Osteoblast (primary cell): Measurements from ENCODE around the gene SUSD4. TPM values are rescaled to one million over a fixed set of nuclear protein-coding genes. Genes with fewer than 3 reads are reported as not detected.

Experiments
- DNase-seq: peaks from one replicate; pipeline ENCODE4 v3.0.0; 2011; ENCODE audit warnings: low spot score, mixed read lengths; ENCODE audit not compliant: insufficient read length; ENCODE audit errors: missing footprints
- H2AFZ ChIP-seq: 2 replicates; pipeline ENCODE4 v1.6.0; 2011; ENCODE audit warnings: mild to moderate bottlenecking, low read length
- H3K27ac ChIP-seq: 2 replicates; pipeline ENCODE4 v1.5.1; 2011; ENCODE audit warnings: mild to moderate bottlenecking, low read depth, low read length, moderate library complexity
- H3K27me3 ChIP-seq: 2 replicates; pipeline ENCODE4 v1.6.0; 2012; ENCODE audit warnings: mild to moderate bottlenecking, control low read depth, inconsistent platforms, low read length, moderate library complexity; ENCODE audit not compliant: insufficient read depth
- H3K36me3 ChIP-seq: 2 replicates; pipeline ENCODE4 v1.5.1; 2011; ENCODE audit warnings: mild to moderate bottlenecking, low read length, control low read depth, moderate library complexity; ENCODE audit not compliant: insufficient read depth
- H3K4me1 ChIP-seq: 2 replicates; pipeline ENCODE4 v1.5.1; 2011; ENCODE audit warnings: mild to moderate bottlenecking, low read length, control low read depth, moderate library complexity; ENCODE audit not compliant: insufficient read depth
- H3K4me2 ChIP-seq: 2 replicates; pipeline ENCODE4 v1.6.0; 2011; ENCODE audit warnings: mild to moderate bottlenecking, low read length; ENCODE audit not compliant: insufficient read depth
- H3K4me3 ChIP-seq: fragments of 200-600 bp; sonication (generic); 3 replicates; pipeline ENCODE4 v1.5.1; 2012; ENCODE audit warnings: mild to moderate bottlenecking, low read length, inconsistent platforms; ENCODE audit not compliant: insufficient read depth
- H3K79me2 ChIP-seq: 2 replicates; pipeline ENCODE4 v1.6.0; 2012; ENCODE audit warnings: mild to moderate bottlenecking, low read length, control low read depth, inconsistent platforms; ENCODE audit not compliant: insufficient read depth
- H3K9me3 ChIP-seq: 2 replicates; pipeline ENCODE4 v1.5.1; 2011; ENCODE audit warnings: low read depth, low read length, control low read depth
- H4K20me1 ChIP-seq: 2 replicates; pipeline ENCODE4 v1.6.0; 2012; ENCODE audit warnings: mild to moderate bottlenecking, low read length, control low read depth; ENCODE audit not compliant: insufficient read depth
- CTCF ChIP-seq: IDR thresholded peaks from 2 replicates; pipeline ENCODE4 v1.5.1; 2011; ENCODE audit warnings: mild to moderate bottlenecking, low read depth, low read length, moderate library complexity; ENCODE audit errors: extremely low read depth
- total RNA-seq: library from RNA; depleted of rRNA; stranded (reverse); fragments of >200 nt; gene quantifications from 2 replicates; pipeline ENCODE4 v1.2.3, GENCODE V29; 2012

The SUSD4 gene
- total RNA-seq, 1 donor: not detected

GRCh38 chr1:223355699-223356098 is 8.3 kb downstream of the SUSD4 start:
- Histone ChIP-seq H3K4me1 (no peaks in the 10 kb centered on the region), H4K20me1 (no peaks in the 10 kb centered on the region), H3K4me3 (no peak overlapping the region), H3K27ac (no peak overlapping the region), H2AFZ (no peak overlapping the region), H3K79me2 (no peaks in the 10 kb centered on the region), H3K4me2 (no peak overlapping the region), H3K36me3 (no peaks in the 10 kb centered on the region), H3K9me3 (no peaks in the 10 kb centered on the region), H3K27me3 (peaks cover 67% of the 10 kb centered on the region)
- no peak for TF ChIP-seq CTCF
- no peak for DNase-seq

- H3K27ac ChIP-seq: no peak overlapping the region
- no peak for TF ChIP-seq CTCF
- DNase-seq: no peak
- H3K4me2 ChIP-seq: no peak overlapping the region
- no peaks in the 10 kb centered on the region for H3K4me1 ChIP-seq
- H2AFZ ChIP-seq: no peak overlapping the region
- no peaks in the 10 kb centered on the region for H4K20me1 ChIP-seq
- no peaks in the 10 kb centered on the region for H3K9me3 ChIP-seq
- H3K36me3 ChIP-seq: no peaks in the 10 kb centered on the region
- H3K27me3 ChIP-seq: peaks cover 55% of the 10 kb centered on the region
- no peaks in the 10 kb centered on the region for H3K79me2 ChIP-seq
- H3K4me3 ChIP-seq: no peak overlapping the region
Measured at GRCh38 chr1:223353939-223354338, 10.0 kb downstream of the SUSD4 start.

GRCh38 chr1:223352944-223353343 is 11.0 kb downstream of the SUSD4 start:
- no peak overlapping the region for H2AFZ ChIP-seq
- DNase-seq: no peak
- H3K4me1 ChIP-seq: no peaks in the 10 kb centered on the region
- no peaks in the 10 kb centered on the region for H3K9me3 ChIP-seq
- peaks cover 53% of the 10 kb centered on the region for H3K27me3 ChIP-seq
- H3K79me2 ChIP-seq: no peaks in the 10 kb centered on the region
- no peak for TF ChIP-seq CTCF
- no peak overlapping the region for H3K4me3 ChIP-seq
- no peak overlapping the region for H3K4me2 ChIP-seq
- H4K20me1 ChIP-seq: no peaks in the 10 kb centered on the region
- H3K36me3 ChIP-seq: no peaks in the 10 kb centered on the region
- no peak overlapping the region for H3K27ac ChIP-seq

DNA sequence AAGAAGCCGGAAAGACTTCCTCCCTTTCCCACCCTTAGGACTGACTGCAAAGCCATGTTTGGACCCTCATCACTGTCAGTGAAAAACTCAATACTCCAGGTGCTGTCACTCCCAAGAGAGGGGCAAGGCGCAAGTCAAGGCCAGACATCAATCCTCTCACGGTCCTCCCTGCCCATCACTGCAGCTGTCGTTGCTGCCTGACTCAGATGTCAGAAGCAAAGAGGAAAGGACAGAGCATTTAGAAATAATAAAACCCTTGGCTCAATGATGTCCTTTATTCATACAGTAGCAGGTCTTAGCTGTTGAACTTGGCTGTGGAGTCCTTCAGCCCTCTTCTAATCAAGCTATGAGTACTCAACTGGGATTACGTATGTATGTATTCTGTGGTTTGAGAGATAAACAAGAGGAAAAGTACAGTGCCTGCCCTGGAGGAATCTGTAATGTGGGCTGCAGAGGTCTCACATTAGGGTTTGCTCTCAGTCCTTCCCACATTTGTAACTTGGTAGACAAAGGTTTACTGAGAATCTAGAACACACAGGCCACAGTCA is 13.5 kb downstream of the SUSD4 start:
- no peak for TF ChIP-seq CTCF
- Histone ChIP-seq H3K27ac (no peak overlapping the region), H3K4me3 (no peak overlapping the region), H2AFZ (no peak overlapping the region), H3K79me2 (no peaks in the 10 kb centered on the region), H3K27me3 (peaks cover 44% of the 10 kb centered on the region), H3K4me1 (no peaks in the 10 kb centered on the region), H4K20me1 (no peaks in the 10 kb centered on the region), H3K36me3 (no peaks in the 10 kb centered on the region), H3K9me3 (no peaks in the 10 kb centered on the region), H3K4me2 (no peak overlapping the region)
- no peak for DNase-seq
